ENCODE results near the gene ALKBH5. TPM values are rescaled to one million over a fixed set of nuclear protein-coding genes. Genes with fewer than 3 reads are reported as not detected.

Gene ALKBH5
- polyA plus RNA-seq, 1 donor from 2014 or later, result 55.0 TPM

DNA sequence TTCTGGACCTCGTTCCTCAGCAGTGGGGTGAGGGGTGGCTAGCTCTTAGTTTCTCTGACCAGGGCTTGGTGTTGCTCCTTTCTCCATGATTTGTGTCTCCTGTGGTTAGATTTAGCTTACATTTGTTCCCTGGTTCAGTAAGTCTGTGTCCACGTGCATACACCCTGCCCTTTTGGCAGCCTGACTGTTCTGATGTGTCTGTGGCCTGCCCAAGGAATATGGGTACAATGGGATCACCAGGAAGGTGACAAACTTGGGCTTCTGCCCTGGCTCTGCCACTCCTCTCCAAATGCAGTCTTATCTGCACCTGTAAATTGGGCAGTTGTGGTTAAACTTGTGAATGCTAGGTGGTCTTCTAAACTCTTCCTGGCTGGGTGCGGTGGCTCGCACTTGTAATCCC is 17.5 kb downstream of the ALKBH5 start:
- Histone ChIP-seq H3K4me2 (ENCODE audit: low read length) (no peak overlapping the region), H3K9me2 (ENCODE audit: insufficient read depth, low read length) (no peaks in the 10 kb centered on the region), H3F3A (ENCODE audit: insufficient read depth, low read length, poor library complexity, severe bottlenecking) (no peaks in the 10 kb centered on the region), H3K9me3 (ENCODE audit: low read length) (no peaks in the 10 kb centered on the region), H3K9ac (ENCODE audit: low read length) (no peak overlapping the region), H3K79me2 (replicated peaks; ENCODE audit: insufficient read depth, low read length) (peaks cover 32% of the 10 kb centered on the region), H4K20me1 (ENCODE audit: insufficient read depth) (no peaks in the 10 kb centered on the region), H3K4me3 (ENCODE audit: low read length) (no peak overlapping the region), H3K27me3 (ENCODE audit: insufficient read depth, low read depth, low read length) (no peaks in the 10 kb centered on the region), H3K27ac (ENCODE audit: low read length) (no peak overlapping the region), H3K36me3 (ENCODE audit: insufficient read depth, low read length) (no peaks in the 10 kb centered on the region), H2AFZ (ENCODE audit: low read depth, low read length) (no peak overlapping the region)
- TF ChIP-seq POLR2AphosphoS5 (IDR thresholded peaks at IDR 0.05) (no peak), EZH2 (IDR thresholded peaks at IDR 0.05; ENCODE audit: borderline replicate concordance, insufficient read depth, low read length, poor library complexity, severe bottlenecking) (no peak), TAF1 (IDR thresholded peaks at IDR 0.05; ENCODE audit: low read depth) (no peak), EP300 (conservative IDR thresholded peaks at IDR 0.05; ENCODE audit: poor library complexity, severe bottlenecking) (no peak), CTCF (IDR thresholded peaks at IDR 0.05; ENCODE audit: poor library complexity, severe bottlenecking) (no peak), RAD21 (conservative IDR thresholded peaks at IDR 0.05) (no peak), MXI1 (conservative IDR thresholded peaks at IDR 0.05; ENCODE audit: poor library complexity, severe bottlenecking) (no peak), SMC3 (conservative IDR thresholded peaks at IDR 0.05; ENCODE audit: poor library complexity) (no peak)
- TF ChIP-seq, protein P1, sequence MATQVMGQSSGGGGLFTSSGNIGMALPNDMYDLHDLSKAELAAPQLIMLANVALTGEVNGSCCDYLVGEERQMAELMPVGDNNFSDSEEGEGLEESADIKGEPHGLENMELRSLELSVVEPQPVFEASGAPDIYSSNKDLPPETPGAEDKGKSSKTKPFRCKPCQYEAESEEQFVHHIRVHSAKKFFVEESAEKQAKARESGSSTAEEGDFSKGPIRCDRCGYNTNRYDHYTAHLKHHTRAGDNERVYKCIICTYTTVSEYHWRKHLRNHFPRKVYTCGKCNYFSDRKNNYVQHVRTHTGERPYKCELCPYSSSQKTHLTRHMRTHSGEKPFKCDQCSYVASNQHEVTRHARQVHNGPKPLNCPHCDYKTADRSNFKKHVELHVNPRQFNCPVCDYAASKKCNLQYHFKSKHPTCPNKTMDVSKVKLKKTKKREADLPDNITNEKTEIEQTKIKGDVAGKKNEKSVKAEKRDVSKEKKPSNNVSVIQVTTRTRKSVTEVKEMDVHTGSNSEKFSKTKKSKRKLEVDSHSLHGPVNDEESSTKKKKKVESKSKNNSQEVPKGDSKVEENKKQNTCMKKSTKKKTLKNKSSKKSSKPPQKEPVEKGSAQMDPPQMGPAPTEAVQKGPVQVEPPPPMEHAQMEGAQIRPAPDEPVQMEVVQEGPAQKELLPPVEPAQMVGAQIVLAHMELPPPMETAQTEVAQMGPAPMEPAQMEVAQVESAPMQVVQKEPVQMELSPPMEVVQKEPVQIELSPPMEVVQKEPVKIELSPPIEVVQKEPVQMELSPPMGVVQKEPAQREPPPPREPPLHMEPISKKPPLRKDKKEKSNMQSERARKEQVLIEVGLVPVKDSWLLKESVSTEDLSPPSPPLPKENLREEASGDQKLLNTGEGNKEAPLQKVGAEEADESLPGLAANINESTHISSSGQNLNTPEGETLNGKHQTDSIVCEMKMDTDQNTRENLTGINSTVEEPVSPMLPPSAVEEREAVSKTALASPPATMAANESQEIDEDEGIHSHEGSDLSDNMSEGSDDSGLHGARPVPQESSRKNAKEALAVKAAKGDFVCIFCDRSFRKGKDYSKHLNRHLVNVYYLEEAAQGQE (IDR thresholded peaks at IDR 0.05; ENCODE audit: borderline replicate concordance), result no peak

GRCh38 chr17:18203308-18203707 is 19.7 kb downstream of the ALKBH5 start:
- no peaks in the 10 kb centered on the region for H3K9me2 ChIP-seq (ENCODE audit: insufficient read depth, low read length)
- no peak overlapping the region for H2AFZ ChIP-seq (ENCODE audit: low read depth, low read length)
- H3F3A ChIP-seq (ENCODE audit: insufficient read depth, low read length, poor library complexity, severe bottlenecking), result no peaks in the 10 kb centered on the region
- H3K36me3 ChIP-seq (ENCODE audit: insufficient read depth, low read length), result no peaks in the 10 kb centered on the region
- no peak overlapping the region for H3K4me2 ChIP-seq (ENCODE audit: low read length)
- no peaks in the 10 kb centered on the region for H3K9me3 ChIP-seq (ENCODE audit: low read length)
- H3K9ac ChIP-seq (ENCODE audit: low read length), result no peak overlapping the region
- H3K79me2 ChIP-seq (replicated peaks; ENCODE audit: insufficient read depth, low read length), result peaks cover 14% of the 10 kb centered on the region
- H3K4me3 ChIP-seq (ENCODE audit: low read length), result no peak overlapping the region
- no peak overlapping the region for H3K27ac ChIP-seq (ENCODE audit: low read length)
- TF ChIP-seq EZH2 (IDR thresholded peaks at IDR 0.05; ENCODE audit: borderline replicate concordance, insufficient read depth, low read length, poor library complexity, severe bottlenecking) (no peak), SMC3 (conservative IDR thresholded peaks at IDR 0.05; ENCODE audit: poor library complexity) (no peak), MXI1 (conservative IDR thresholded peaks at IDR 0.05; ENCODE audit: poor library complexity, severe bottlenecking) (no peak), EP300 (conservative IDR thresholded peaks at IDR 0.05; ENCODE audit: poor library complexity, severe bottlenecking) (no peak), RAD21 (conservative IDR thresholded peaks at IDR 0.05) (no peak), POLR2AphosphoS5 (IDR thresholded peaks at IDR 0.05) (no peak), CTCF (IDR thresholded peaks at IDR 0.05; ENCODE audit: poor library complexity, severe bottlenecking) (no peak), TAF1 (IDR thresholded peaks at IDR 0.05; ENCODE audit: low read depth) (no peak)
- TF ChIP-seq, protein P1 (IDR thresholded peaks at IDR 0.05; ENCODE audit: borderline replicate concordance), result no peak
- H3K27me3 ChIP-seq (ENCODE audit: insufficient read depth, low read depth, low read length), result no peaks in the 10 kb centered on the region
- no peaks in the 10 kb centered on the region for H4K20me1 ChIP-seq (ENCODE audit: insufficient read depth)

Data from neural cell (in vitro differentiated cells).